ENCODE data around the gene LIN54. TPM values are rescaled to one million over a fixed set of nuclear protein-coding genes. Genes with fewer than 3 reads are reported as not detected.

LIN54 gene
- total and polyA plus RNA-seq, 4 donors = 2.0 to 17.1 (median 5.2) TPM

- peak overlapping the region; percentile 68 to 99 (median 81) for H3K4me3 ChIP-seq (ENCODE audit: low read depth in 1 of 3, low read length in 3 of 3)
- H3K27ac ChIP-seq (ENCODE audit: low read depth in 1 of 2, low read length in 2 of 2) = peak overlapping the region; percentile 97 to 100
- H3K9me3 ChIP-seq (ENCODE audit: control insufficient read depth in 4 of 4, low read length in 3 of 4) = no peaks in the 10 kb centered on the region
- DNase-seq (ENCODE audit: low spot score) = no peak
- peaks cover 5 to 34% (median 10%) of the 10 kb centered on the region in 4 donors for H3K4me1 ChIP-seq (ENCODE audit: control insufficient read depth in 4 of 4, insufficient read depth in 4 of 4, low read length in 3 of 4)
- TF ChIP-seq ZBTB33 (IDR thresholded peaks at IDR 0.05) (no peak), HNF4G (IDR thresholded peaks at IDR 0.05) (no peak), CTCF (IDR thresholded peaks at IDR 0.05; ENCODE audit: low read depth, low read length, missing input control) (peak; percentile 7), EGR1 (IDR thresholded peaks at IDR 0.05; ENCODE audit: low read depth in 2 of 2) (no peak), GABPA (IDR thresholded peaks at IDR 0.05 in 1 of 2, conservative IDR thresholded peaks at IDR 0.05 in 1 of 2) (no peak), FOXA1 (IDR thresholded peaks at IDR 0.05) (no peak), RXRA (IDR thresholded peaks at IDR 0.05) (no peak), NR2F2 (IDR thresholded peaks at IDR 0.05) (no peak), MAX (IDR thresholded peaks at IDR 0.05) (no peak), JUND (IDR thresholded peaks at IDR 0.05) (peak in 1 of 2 donors; percentile 78), RAD21 (IDR thresholded peaks at IDR 0.05) (peak in 1 of 2 donors; percentile 25)
- peak overlapping the region in 1 of 2 donors; percentile 95 for H3K9ac ChIP-seq (ENCODE audit: low read depth in 1 of 2, low read length in 2 of 2)
- peaks cover 0 to 12% (median 7%) of the 10 kb centered on the region in 4 donors for H3K36me3 ChIP-seq (ENCODE audit: control insufficient read depth in 4 of 4, insufficient read depth in 3 of 4, low read depth in 1 of 4, low read length in 3 of 4)
- H3K27me3 ChIP-seq (ENCODE audit: control insufficient read depth in 4 of 4, insufficient read depth in 4 of 4, low read length in 3 of 4) = no peaks in the 10 kb centered on the region
- WGBS = 57% methylated on average over 7 of the region's 7 CpGs
Observed at GRCh38 chr4:82898322-82899243, 112.0 kb downstream of the LIN54 start.

- peaks cover 2 to 45% (median 21%) of the 10 kb centered on the region in 4 donors for H3K4me1 ChIP-seq (ENCODE audit: control insufficient read depth in 4 of 4, insufficient read depth in 4 of 4, low read length in 3 of 4)
- WGBS = 95% methylated on average over 1 of the region's 1 CpG
- no peaks in the 10 kb centered on the region for H3K9me3 ChIP-seq (ENCODE audit: control insufficient read depth in 4 of 4, low read length in 3 of 4)
- no peak overlapping the region for H3K27ac ChIP-seq (ENCODE audit: low read depth in 1 of 2, low read length in 2 of 2)
- H3K36me3 ChIP-seq (ENCODE audit: control insufficient read depth in 4 of 4, insufficient read depth in 3 of 4, low read depth in 1 of 4, low read length in 3 of 4) = peaks cover 0 to 12% (median 7%) of the 10 kb centered on the region in 4 donors
- H3K9ac ChIP-seq (ENCODE audit: low read depth in 1 of 2, low read length in 2 of 2) = no peak overlapping the region
- H3K27me3 ChIP-seq (ENCODE audit: control insufficient read depth in 4 of 4, insufficient read depth in 4 of 4, low read length in 3 of 4) = no peaks in the 10 kb centered on the region
- no peak overlapping the region for H3K4me3 ChIP-seq (ENCODE audit: low read depth in 1 of 3, low read length in 3 of 3)
- no peak for DNase-seq (ENCODE audit: low spot score)
- TF ChIP-seq NR2F2 (IDR thresholded peaks at IDR 0.05) (no peak), SP1 (IDR thresholded peaks at IDR 0.05) (no peak), EGR1 (IDR thresholded peaks at IDR 0.05; ENCODE audit: low read depth in 2 of 2) (no peak), RXRA (IDR thresholded peaks at IDR 0.05) (no peak), FOXA2 (IDR thresholded peaks at IDR 0.05) (no peak), CTCF (IDR thresholded peaks at IDR 0.05; ENCODE audit: low read depth, low read length, missing input control) (no peak), YY1 (IDR thresholded peaks at IDR 0.05) (no peak), RAD21 (IDR thresholded peaks at IDR 0.05) (no peak), GABPA (IDR thresholded peaks at IDR 0.05 in 1 of 2, conservative IDR thresholded peaks at IDR 0.05 in 1 of 2) (no peak), HNF4A (conservative IDR thresholded peaks at IDR 0.05) (no peak), JUND (IDR thresholded peaks at IDR 0.05) (no peak), MAX (IDR thresholded peaks at IDR 0.05) (no peak), ATF3 (IDR thresholded peaks at IDR 0.05) (no peak), TAF1 (conservative IDR thresholded peaks at IDR 0.05) (no peak), ZBTB33 (IDR thresholded peaks at IDR 0.05) (no peak)
Observed at GRCh38 chr4:82896755-82897154, 113.9 kb downstream of the LIN54 start.
